Jurkat, Clone E6-1 (cell line): ENCODE results near the gene SH3RF3.

Experiments
- DNase-seq: peaks from one replicate; pipeline ENCODE4 v3.0.0-alpha.2; 2011; ENCODE audit warnings: low read depth, low spot score
- H3K4me3 ChIP-seq: 2 replicates; pipeline ENCODE4 v1.5.1; 2011; ENCODE audit warnings: mild to moderate bottlenecking, low read length, control low read depth, moderate library complexity

Gene SH3RF3

DNA sequence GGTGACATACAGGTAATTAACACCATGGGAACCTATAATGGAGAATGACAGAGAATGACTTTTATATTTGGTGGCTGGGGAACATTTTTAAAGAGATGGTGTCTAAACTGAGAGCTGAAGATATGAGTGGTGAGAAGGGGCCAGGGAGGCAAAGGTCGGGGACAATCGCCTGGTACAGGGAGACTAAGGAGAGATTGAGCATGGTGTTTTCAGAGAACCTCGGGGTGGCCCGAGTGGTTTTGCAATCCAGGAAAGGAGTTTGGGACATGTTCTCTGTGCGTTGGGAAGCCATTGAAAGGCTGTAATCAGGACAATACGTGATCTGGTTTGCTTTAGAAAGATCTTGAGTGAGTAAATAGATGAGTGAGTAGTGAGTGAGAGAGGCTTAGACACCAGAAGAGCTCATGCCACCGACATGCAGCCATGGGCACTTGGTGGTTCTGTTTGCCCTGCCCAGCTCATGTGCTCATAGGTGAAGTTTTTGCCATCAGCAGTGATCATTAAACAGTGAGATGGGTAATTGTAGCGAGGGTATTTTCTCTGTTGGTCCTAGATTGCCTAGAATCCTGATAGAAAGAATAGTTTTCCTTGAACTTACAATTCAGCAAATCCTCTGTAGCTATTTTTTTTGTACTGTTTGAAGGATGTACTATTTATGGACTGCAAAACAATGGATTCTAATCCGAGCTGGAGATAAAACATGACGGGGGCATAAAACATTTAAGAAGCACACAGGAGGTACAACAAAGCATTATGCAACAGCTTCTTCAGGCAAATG is 114.7 kb downstream of the SH3RF3 start:
- no peak overlapping the region for H3K4me3 ChIP-seq
- no peak for DNase-seq

GRCh38 chr2:109244304-109244582 is 115.2 kb downstream of the SH3RF3 start:
- H3K4me3 ChIP-seq = no peak overlapping the region
- no peak for DNase-seq

DNA sequence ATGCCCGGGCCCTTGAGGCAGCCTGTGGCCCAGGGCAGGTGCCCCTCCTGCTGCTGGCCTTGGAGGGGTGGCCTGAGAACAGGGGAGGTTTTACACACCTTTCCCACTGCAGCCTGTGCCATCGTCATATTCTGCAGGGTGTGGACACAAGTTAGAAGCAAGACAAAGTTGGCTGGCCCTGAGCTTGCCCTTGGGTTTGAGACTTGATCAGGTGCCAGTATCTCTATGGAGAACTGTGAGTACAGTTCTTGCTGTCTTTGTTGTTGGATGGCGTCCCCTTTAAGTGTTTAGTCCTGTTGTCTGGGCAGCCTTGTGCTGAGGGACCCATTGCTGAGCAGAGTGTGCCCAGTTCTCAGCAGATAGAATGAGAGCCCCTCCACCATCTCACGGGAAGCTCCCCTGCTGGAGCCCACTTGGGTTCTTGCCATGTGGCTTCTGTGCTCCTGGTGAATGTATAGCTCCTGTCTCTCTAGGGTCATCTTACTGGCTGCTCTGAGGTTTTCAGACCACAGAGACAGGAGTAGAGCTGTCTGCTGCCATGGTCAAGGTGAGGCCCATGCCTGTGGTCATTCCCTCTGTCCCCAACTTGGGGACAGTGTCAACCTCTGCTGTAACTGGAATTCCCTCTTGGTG is 115.9 kb downstream of the SH3RF3 start:
- no peak overlapping the region for H3K4me3 ChIP-seq
- no peak for DNase-seq

DNA sequence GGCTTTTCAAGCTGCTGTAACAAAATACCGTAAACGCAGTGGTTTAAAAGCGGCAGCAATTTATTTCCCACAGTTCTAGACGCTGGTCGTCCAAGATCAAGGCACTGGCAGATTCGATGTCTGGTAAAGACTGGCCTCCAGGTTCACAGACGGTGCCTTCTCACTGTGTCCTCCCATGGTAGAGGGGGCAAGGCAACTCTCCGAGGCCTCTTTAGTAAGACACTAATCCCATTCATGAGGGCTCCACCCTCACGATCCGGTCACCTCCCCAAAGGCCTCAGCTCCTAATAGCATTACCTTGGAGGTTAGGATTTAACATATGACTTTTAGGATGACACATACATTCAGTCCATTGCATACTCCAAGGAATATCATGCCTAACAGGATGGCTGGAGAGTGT is 117.2 kb downstream of the SH3RF3 start:
- H3K4me3 ChIP-seq = no peak overlapping the region
- no peak for DNase-seq

DNA sequence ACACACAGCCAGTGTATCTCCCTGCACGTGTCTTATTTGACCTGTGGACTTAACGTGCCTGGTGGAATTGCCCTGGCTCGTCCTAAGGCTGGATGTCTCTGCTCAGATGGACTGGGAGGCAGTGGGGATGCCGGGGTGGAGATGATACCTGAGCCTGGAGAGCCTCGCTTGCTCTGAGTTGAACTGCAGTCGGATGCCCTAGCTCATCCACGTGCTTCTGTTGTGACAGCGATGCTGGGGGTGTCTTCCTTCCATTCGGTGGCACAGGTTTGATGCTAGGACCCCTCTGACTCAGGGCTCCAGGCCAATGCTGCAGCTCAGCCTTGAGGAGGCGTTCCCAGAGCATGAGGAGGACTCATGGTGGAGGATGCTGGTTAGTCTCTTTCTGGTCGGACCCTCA is 117.6 kb downstream of the SH3RF3 start:
- no peak for DNase-seq
- no peak overlapping the region for H3K4me3 ChIP-seq

DNA sequence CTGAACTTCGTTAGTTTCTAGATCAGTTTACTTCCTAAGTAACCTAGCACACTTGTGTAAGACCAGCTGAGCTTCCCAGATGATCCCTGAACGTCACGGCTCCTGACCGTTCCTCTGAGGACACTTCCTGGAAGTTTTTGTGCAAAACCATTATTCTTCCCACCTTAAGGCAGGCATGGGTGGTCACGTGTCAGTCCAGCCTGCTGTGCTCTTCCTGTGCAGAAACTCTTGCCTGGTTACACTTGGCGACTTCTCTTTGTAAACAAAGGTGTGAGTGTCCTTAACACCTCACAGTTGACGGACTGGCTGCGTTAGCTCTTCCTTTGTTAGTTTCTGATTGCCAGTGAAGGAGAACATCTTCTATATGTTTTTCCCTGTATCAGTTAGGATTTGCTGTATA is 118.3 kb downstream of the SH3RF3 start:
- H3K4me3 ChIP-seq = no peak overlapping the region
- no peak for DNase-seq

DNA sequence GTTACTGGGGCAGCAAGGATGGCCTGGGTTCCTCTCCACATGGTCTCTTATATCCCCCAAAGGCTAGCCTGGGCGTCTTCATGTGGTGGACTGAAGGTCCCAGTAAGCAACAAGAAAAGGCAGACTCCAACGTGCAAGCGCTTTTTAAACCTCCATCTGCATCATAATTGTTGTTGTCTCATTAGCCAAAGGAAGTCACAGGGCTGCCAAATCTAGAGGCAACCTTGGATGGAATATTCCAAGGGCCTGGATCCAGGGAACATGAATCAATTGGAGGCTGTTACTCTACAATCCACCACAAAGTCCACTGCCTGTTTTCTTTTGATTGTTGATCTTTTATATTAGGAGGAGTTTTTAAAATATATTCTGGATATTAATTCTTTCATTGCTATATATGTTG is 118.8 kb downstream of the SH3RF3 start:
- no peak overlapping the region for H3K4me3 ChIP-seq

GRCh38 chr2:109248590-109248989 is 119.6 kb downstream of the SH3RF3 start:
- DNase-seq = no peak
- no peak overlapping the region for H3K4me3 ChIP-seq

More for the DNA sequence above, 118.8 kb downstream of the SH3RF3 start:
- DNase-seq = no peak

DNA sequence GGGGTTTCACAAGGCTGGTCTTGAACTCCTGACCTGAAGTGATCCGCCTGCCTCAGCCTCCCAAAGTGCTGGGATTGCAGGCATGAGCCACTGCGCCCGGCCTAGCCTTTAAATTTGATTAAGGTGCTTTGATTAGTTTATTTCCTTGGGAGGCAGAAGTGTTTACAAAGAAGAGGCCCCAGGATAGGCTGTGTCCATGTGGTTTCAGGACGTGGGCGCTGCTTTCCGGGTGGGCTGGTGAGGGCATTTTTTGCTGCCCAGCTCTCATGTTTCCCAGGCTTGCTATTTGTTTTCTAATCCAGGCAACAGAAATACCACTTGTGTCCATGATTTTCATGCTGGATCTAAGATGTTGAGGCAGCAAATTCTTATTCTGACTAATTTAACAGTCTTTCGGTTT is 124.2 kb downstream of the SH3RF3 start:
- no peak overlapping the region for H3K4me3 ChIP-seq
- no peak for DNase-seq

GRCh38 chr2:109254174-109254904 is 125.3 kb downstream of the SH3RF3 start:
- no peak overlapping the region for H3K4me3 ChIP-seq
- no peak for DNase-seq

DNA sequence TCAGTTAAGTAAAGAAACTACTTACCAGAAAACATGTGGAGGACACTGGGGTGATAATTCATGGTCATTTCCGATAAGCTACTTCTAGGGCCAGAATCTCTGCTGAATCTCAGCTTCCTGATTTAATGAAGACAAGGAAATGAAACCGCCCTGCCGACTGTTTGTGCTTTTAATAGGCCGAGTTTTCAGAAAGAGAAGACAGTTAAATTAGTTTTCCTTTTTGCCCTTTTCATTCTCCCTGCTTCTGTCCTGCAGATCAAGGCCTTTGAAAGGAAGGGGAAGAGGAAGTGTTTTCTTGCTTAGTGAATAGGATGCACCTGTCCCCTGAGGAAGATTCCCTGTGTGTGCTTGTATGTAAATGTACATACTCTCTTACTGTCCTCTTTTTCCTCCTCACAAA is 126.6 kb downstream of the SH3RF3 start:
- no peak for DNase-seq
- H3K4me3 ChIP-seq = no peak overlapping the region

DNA sequence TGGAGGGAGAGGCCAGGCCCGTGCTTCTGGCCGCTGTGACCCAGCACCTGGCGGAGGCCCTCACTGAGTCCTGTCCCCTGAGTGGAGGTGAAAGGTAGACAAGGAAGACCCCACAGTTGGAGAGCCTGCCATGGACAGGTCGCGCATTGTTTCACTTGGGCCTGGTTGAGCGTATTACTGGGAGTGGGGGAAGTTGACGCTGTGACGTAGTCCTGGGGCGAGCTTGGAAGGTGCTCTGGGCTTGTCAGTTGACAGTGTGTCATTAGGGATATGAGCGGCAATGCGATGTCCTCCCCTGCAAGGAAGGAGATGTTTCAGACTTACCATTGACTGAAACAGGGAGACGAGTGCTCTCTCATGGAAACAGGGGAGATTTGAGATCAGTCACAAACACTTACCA is 127.1 kb downstream of the SH3RF3 start:
- no peak overlapping the region for H3K4me3 ChIP-seq
- DNase-seq = no peak

- DNase-seq = no peak
- no peak overlapping the region for H3K4me3 ChIP-seq
These were observed 127.9 kb downstream of the SH3RF3 start for GRCh38 chr2:109256921-109257320.

GRCh38 chr2:109257653-109258052 is 128.6 kb downstream of the SH3RF3 start:
- DNase-seq = no peak
- no peak overlapping the region for H3K4me3 ChIP-seq

DNA sequence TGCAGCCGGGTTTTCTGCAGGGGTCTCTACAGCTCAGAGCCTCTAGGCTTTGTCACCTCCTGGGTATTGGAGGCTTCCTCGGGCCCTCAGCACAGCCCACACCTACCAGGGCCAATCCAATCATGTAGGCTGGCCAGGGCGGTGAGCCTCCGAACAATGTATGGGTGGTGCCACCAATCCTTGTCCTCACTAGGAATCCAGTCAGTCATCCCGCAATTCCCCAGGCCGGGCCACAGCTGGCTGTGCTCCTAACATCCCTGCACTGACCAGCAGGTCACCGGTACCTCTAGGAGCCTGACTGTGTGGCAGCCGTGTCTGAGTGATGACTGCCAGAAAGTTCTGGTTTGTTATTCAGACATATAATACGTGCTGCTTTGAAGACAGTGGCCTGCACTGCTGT is 129.4 kb downstream of the SH3RF3 start:
- H3K4me3 ChIP-seq = no peak overlapping the region
- DNase-seq = no peak

- DNase-seq = no peak
- no peak overlapping the region for H3K4me3 ChIP-seq
These were observed 130.0 kb downstream of the SH3RF3 start for GRCh38 chr2:109258905-109259540.

DNA sequence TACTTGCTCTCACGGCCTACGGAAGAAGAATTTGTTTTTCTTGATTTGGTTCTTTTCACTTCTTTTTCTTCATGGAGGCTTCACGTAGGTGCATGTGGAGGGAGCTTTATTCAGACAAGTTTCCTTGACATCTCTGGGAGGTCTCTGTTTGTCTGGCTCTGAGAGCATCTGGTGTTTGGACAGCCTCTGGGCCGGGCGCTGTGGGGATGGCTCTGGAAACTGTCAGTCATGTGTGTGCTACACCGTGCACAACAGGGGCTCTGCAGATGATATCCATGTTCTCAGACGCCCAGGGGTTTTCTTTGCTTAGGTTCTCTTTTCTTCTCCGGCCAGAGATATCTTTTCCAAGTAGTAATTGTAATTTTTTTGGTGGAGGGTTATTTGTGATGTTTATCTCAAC is 130.7 kb downstream of the SH3RF3 start:
- H3K4me3 ChIP-seq = no peak overlapping the region
- no peak for DNase-seq

DNA sequence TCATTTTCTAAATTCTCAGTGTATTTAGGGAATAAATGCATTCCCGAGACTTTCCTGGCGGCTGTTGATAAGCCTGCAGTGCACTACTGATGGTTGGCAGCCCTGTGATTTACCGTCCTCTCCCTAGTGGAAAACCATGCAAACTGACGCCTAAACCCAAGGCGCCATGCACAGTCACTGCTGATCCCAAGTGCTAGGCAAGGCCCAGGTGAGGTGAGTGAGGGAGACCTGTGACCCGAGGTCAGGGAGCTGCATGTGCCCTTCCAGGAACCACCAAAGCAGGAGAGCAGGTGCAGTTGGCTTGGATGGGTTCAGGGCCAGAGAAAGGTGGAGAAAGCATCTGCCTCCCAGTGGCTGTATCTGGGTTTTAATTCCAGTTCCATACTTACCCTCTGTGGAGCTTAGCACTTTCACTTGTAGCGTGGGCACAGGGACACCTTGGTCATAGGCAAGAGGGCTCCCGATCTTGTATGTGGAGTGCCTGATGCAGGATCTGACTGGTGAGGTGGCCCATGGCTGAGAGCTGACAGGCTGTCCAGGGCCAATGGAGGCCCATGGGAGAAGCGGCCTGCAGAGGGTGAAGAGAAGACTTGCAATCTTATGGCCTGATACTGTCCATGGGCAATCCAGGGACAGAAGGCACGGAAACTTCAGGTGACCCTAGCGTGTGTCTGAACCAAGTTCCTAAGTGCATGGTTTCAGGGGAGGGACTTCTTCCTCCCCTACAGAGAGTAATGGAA is 131.3 kb downstream of the SH3RF3 start:
- no peak for DNase-seq

GRCh38 chr2:109260886-109261700 is 132.1 kb downstream of the SH3RF3 start:
- no peak for DNase-seq
- no peak overlapping the region for H3K4me3 ChIP-seq

More for the DNA sequence above, 131.3 kb downstream of the SH3RF3 start:
- no peak overlapping the region for H3K4me3 ChIP-seq
